H1 (cell line): Measurements from ENCODE around the gene FAIM2. TPM values are rescaled to one million over a fixed set of nuclear protein-coding genes. Genes with fewer than 3 reads are reported as not detected.

Experiments used
- CTCF ChIA-PET: fragments of 300-600 bp; sonication (Branson Sonifier 250); formaldehyde crosslinking; loops from one replicate; lab custom pipeline; 2021; ENCODE audit not compliant: partially characterized antibody; lab: Charles Lee
- POLR2A ChIA-PET: fragments of 300-600 bp; sonication (Branson Sonifier 250); formaldehyde crosslinking; loops from one replicate; lab custom pipeline; 2021; ENCODE audit warnings: inconsistent platforms; ENCODE audit not compliant: partially characterized antibody; lab: Charles Lee
- DNase-seq, 2 experiments: peaks; one replicate each; pipeline versions ENCODE4 v3.0.0 to v3.0.0-alpha.2; 2010 to 2022; ENCODE audit warnings: low spot score in 2 of 2, low read depth in 1 of 2, mixed read lengths in 1 of 2
- FAIRE-seq: peaks from 2 replicates; lab custom pipeline; 2011; peaks lifted over from hg19 to GRCh38; lab: Jason Lieb, UNC
- H2AFZ ChIP-seq: 2 replicates; pipeline ENCODE4 v1.8.1; 2012; ENCODE audit warnings: low read length, inconsistent platforms
- H2AK5ac ChIP-seq: 2 replicates; pipeline ENCODE4 v1.6.1; 2013; ENCODE audit warnings: low read depth, low read length
- H2BK120ac ChIP-seq: replicated peaks from 2 replicates; pipeline ENCODE3; 2013; ENCODE audit warnings: low read depth, low read length, inconsistent platforms
- H2BK12ac ChIP-seq: 2 replicates; pipeline ENCODE4 v1.6.1; 2013; ENCODE audit warnings: low read depth, low read length
- H2BK15ac ChIP-seq: 2 replicates; pipeline ENCODE4 v1.6.1; 2013; ENCODE audit warnings: low read length
- H2BK20ac ChIP-seq: 2 replicates; pipeline ENCODE4 v1.6.1; 2013; ENCODE audit warnings: low read length
- H2BK5ac ChIP-seq: 2 replicates; pipeline ENCODE4 v1.6.1; 2013; ENCODE audit warnings: low read depth, low read length
- H3K14ac ChIP-seq: 2 replicates; pipeline ENCODE4 v1.6.1; 2013; ENCODE audit warnings: inconsistent platforms; ENCODE audit not compliant: insufficient read length
- H3K18ac ChIP-seq: 2 replicates; pipeline ENCODE4 v1.6.1; 2013; ENCODE audit warnings: low read length; ENCODE audit errors: extremely low read depth
- H3K23ac ChIP-seq: 2 replicates; pipeline ENCODE4 v1.6.1; 2013; ENCODE audit warnings: inconsistent platforms; ENCODE audit not compliant: insufficient read length
- H3K23me2 ChIP-seq: 2 replicates; pipeline ENCODE4 v1.6.1; 2013; ENCODE audit warnings: low read depth, low read length
- H3K27ac ChIP-seq: 2 replicates; pipeline ENCODE4 v1.6.1; 2011; ENCODE audit warnings: low read depth, low read length, inconsistent platforms
- H3K27me3 ChIP-seq, 4 experiments: replicated peaks in 1 of 4; 1 replicate in 1 of 4; 2 replicates in 3 of 4; pipeline versions ENCODE4 v1.6.1 to v1.8.1; 2011 to 2013; ENCODE audit warnings: low read length in 3 of 4, mild to moderate bottlenecking in 3 of 4, inconsistent platforms in 2 of 4, mixed read lengths in 2 of 4, moderate library complexity in 1 of 4; ENCODE audit not compliant: control insufficient read depth in 3 of 4, insufficient read depth in 3 of 4; ENCODE audit errors: extremely low read depth in 1 of 4
- H3K36me3 ChIP-seq, 4 experiments: 2 replicates each; pipeline versions ENCODE4 v1.6.1 to v1.8.1; 2011 to 2013; ENCODE audit warnings: mild to moderate bottlenecking in 4 of 4, low read length in 3 of 4, moderate library complexity in 2 of 4, control low read depth in 1 of 4, inconsistent platforms in 1 of 4; ENCODE audit not compliant: insufficient read depth in 4 of 4, control insufficient read depth in 2 of 4
- H3K4ac ChIP-seq: replicated peaks from 2 replicates; pipeline ENCODE3; 2013; ENCODE audit warnings: low read length, low read depth, mixed read lengths, inconsistent platforms; ENCODE audit not compliant: insufficient read length
- H3K4me1 ChIP-seq, 4 experiments: replicated peaks in 1 of 4; 1 replicate in 1 of 4; 2 replicates in 3 of 4; pipeline versions ENCODE4 v1.6.1 to v1.8.1; 2011 to 2013; ENCODE audit warnings: low read length in 3 of 4, inconsistent platforms in 2 of 4, mixed read lengths in 1 of 4; ENCODE audit not compliant: insufficient read depth in 4 of 4, control insufficient read depth in 3 of 4
- H3K4me2 ChIP-seq, 2 experiments: 2 replicates each; pipeline versions ENCODE4 v1.6.1 to v1.8.1; 2011 to 2013; ENCODE audit warnings: low read depth in 2 of 2, low read length in 2 of 2, control low read depth in 1 of 2, inconsistent platforms in 1 of 2, mild to moderate bottlenecking in 1 of 2; ENCODE audit not compliant: insufficient read depth in 1 of 2
- H3K4me3 ChIP-seq, 4 experiments: fragments of 200-600, 300-600 bp in 1 of 4; sonication (generic), shearing (Covaris generic), sonication (Bioruptor Twin) in 1 of 4; 2 replicates each; pipeline versions ENCODE4 v1.5.1 to v1.8.1; 2011 to 2016; ENCODE audit warnings: low read length in 4 of 4, low read depth in 3 of 4, control low read depth in 2 of 4, inconsistent platforms in 2 of 4, mild to moderate bottlenecking in 2 of 4, mixed read lengths in 1 of 4, moderate library complexity in 1 of 4; ENCODE audit not compliant: insufficient read depth in 2 of 4; ENCODE audit errors: extremely low read depth in 1 of 4
- H3K56ac ChIP-seq: replicated peaks from 2 replicates; pipeline ENCODE3; 2013; ENCODE audit warnings: low read depth, mild to moderate bottlenecking, mixed read lengths, low read length, inconsistent platforms; ENCODE audit not compliant: insufficient read length
- H3K79me1 ChIP-seq: 2 replicates; pipeline ENCODE4 v1.6.1; 2013; ENCODE audit warnings: low read depth, low read length, control low read depth
- H3K79me2 ChIP-seq, 2 experiments: 2 replicates each; pipeline versions ENCODE4 v1.6.1 to v1.8.1; 2012 to 2013; ENCODE audit warnings: low read length in 2 of 2, mild to moderate bottlenecking in 2 of 2, inconsistent platforms in 1 of 2; ENCODE audit not compliant: insufficient read depth in 2 of 2, control insufficient read depth in 1 of 2
- H3K9ac ChIP-seq, 4 experiments: replicated peaks in 1 of 4; 1 replicate in 1 of 4; 2 replicates in 3 of 4; pipeline versions ENCODE4 v1.6.1 to v1.8.1; 2011 to 2013; ENCODE audit warnings: low read depth in 3 of 4, low read length in 3 of 4, control low read depth in 2 of 4, mild to moderate bottlenecking in 2 of 4, moderate library complexity in 2 of 4, inconsistent platforms in 1 of 4; ENCODE audit errors: extremely low read depth in 1 of 4
- H3K9me3 ChIP-seq, 2 experiments: 2 replicates each; pipeline versions ENCODE4 v1.6.1 to v1.8.1; 2012 to 2013; ENCODE audit warnings: mild to moderate bottlenecking in 2 of 2, moderate library complexity in 2 of 2, control low read depth in 1 of 2, inconsistent platforms in 1 of 2, low read depth in 1 of 2, low read length in 1 of 2, mixed read lengths in 1 of 2; ENCODE audit not compliant: insufficient read depth in 2 of 2
- H4K20me1 ChIP-seq, 2 experiments: replicated peaks in 1 of 2; 2 replicates each; pipeline versions ENCODE3 to v1.8.1; 2011 to 2013; ENCODE audit warnings: inconsistent platforms in 2 of 2, low read length in 2 of 2, mild to moderate bottlenecking in 1 of 2; ENCODE audit not compliant: insufficient read depth in 2 of 2, control insufficient read depth in 1 of 2
- H4K5ac ChIP-seq: 2 replicates; pipeline ENCODE4 v1.6.1; 2013; ENCODE audit warnings: low read length, low read depth, mixed read lengths, inconsistent platforms; ENCODE audit not compliant: insufficient read length
- H4K8ac ChIP-seq: 2 replicates; pipeline ENCODE4 v1.8.0; 2013; ENCODE audit warnings: mild to moderate bottlenecking, moderate library complexity, low read length, inconsistent platforms; ENCODE audit not compliant: insufficient read depth; ENCODE audit errors: extremely low read depth
- H4K91ac ChIP-seq: replicated peaks from 2 replicates; pipeline ENCODE3; 2013; ENCODE audit warnings: low read length, mixed read lengths, inconsistent platforms; ENCODE audit not compliant: insufficient read length
- CEBPB ChIP-seq: IDR thresholded peaks from 2 replicates; pipeline ENCODE4 v1.6.1; 2012; ENCODE audit warnings: low read depth, low read length
- CTBP2 ChIP-seq: IDR thresholded peaks from 2 replicates; pipeline ENCODE4 v1.7.0; 2011; ENCODE audit warnings: borderline replicate concordance, mild to moderate bottlenecking, moderate library complexity, mixed read lengths, low read length; ENCODE audit not compliant: insufficient read depth, insufficient read length
- GTF2F1 ChIP-seq: IDR thresholded peaks from 2 replicates; pipeline ENCODE4 v1.6.1; 2012; ENCODE audit warnings: low read depth, low read length, improper control_type of control experiment, borderline replicate concordance
- SRF ChIP-seq: IDR thresholded peaks from 2 replicates; pipeline ENCODE4 v1.6.1; 2011; ENCODE audit warnings: mild to moderate bottlenecking, low read depth, low read length, moderate library complexity
- TAF1 ChIP-seq: IDR thresholded peaks from 2 replicates; pipeline ENCODE4 v1.6.1; 2011; ENCODE audit warnings: mild to moderate bottlenecking, low read depth, low read length
- WGBS, 2 experiments: shearing (Covaris generic) in 1 of 2; methylation state at CpG; one replicate each; pipeline versions ENCODE4 v1.1.6 to v1.1.7; 2013 to 2015; ENCODE audit warnings: low lambda C conversion rate in 2 of 2, mixed read lengths in 2 of 2, inconsistent platforms in 1 of 2, low coverage in 1 of 2, missing lambda C conversion rate in 1 of 2; ENCODE audit not compliant: insufficient replicate concordance in 2 of 2, insufficient coverage in 1 of 2, insufficient read length in 1 of 2; ENCODE audit errors: extremely low coverage in 1 of 2, missing lambda C conversion rate in 1 of 2; 5-methylcytosine and 5-hydroxymethylcytosine counted together
- polyA plus RNA-seq, 7 experiments: library from polyadenylated mRNA; depleted of rRNA in 3 of 7; stranded (reverse) in 5 of 7; unstranded in 2 of 7; fragments of >200 nt in 5 of 7; fragments of 200-250 nt in 2 of 7; gene quantifications; 1 replicate in 5 of 7; 2 replicates in 1 of 7; 4 replicates in 1 of 7; pipeline versions ENCODE4 v1.2.1 to v1.2.3, GENCODE V29; 2011 to 2013; ENCODE audit warnings: missing spikeins in 2 of 7, mixed read lengths in 2 of 7
- total RNA-seq: library from RNA; stranded (reverse); fragmentation: NEBNext Ultra II Directional; extraction: Animal tissue kit (Norgen Biotek cat#: 25700); gene quantifications from 2 replicates; pipeline ENCODE4 v1.2.1, GENCODE V29; 2021

FAIM2 gene
- total and polyA plus RNA-seq, 2 of the 8 experiments (the other 6 are each of a cell fraction or from before 2014, with no cell fraction given) = 0.89 to 1.3 TPM

GRCh38 chr12:49901986-49902385, 1.7 kb downstream of the FAIM2 start:
- peaks cover 5% of the 10 kb centered on the region; the same call in 1 of the 2 replicates for H3K23me2 ChIP-seq
- H2AK5ac ChIP-seq = no peak overlapping the region
- H3K4me2 ChIP-seq = no peak overlapping the region
- no peak overlapping the region for H4K8ac ChIP-seq
- no peak overlapping the region for H4K5ac ChIP-seq
- H3K23ac ChIP-seq = no peak overlapping the region
- H4K20me1 ChIP-seq = no peaks in the 10 kb centered on the region
- 0 out of 2 replicates have a peak overlapping the region, but pooled peaks have one; percentile 22 for H2BK12ac ChIP-seq
- POLR2A ChIA-PET = interaction anchor here (1.0 to 1.2 kb wide), 2 partner anchors 33 to 35 kb away, joined by 3 to 5 read pairs; no protein-coding TSS in a partner anchor
- H3K36me3 ChIP-seq = no peaks in the 10 kb centered on the region
- H3K56ac ChIP-seq = no peak overlapping the region
- H3K14ac ChIP-seq = no peak overlapping the region
- WGBS, 2 experiments = 92% methylated on average over 5 of the region's 5 CpGs; no CpG with 5 or more reads in 1 of the 2 experiments
- no peak overlapping the region for H2BK120ac ChIP-seq
- TF ChIP-seq CTBP2 (no peak), SRF (no peak), GTF2F1 (no peak), CEBPB (no peak), TAF1 (no peak)
- no peak overlapping the region for H3K4me3 ChIP-seq
- H3K4ac ChIP-seq = no peak overlapping the region
- no peak overlapping the region for H4K91ac ChIP-seq
- no peak for FAIRE-seq
- CTCF ChIA-PET = interaction anchor here (0.8 to 12.4 kb wide), 14 partner anchors 8 to 102 kb away, joined by 3 to 107 read pairs (median 4); no protein-coding TSS in a partner anchor
- H3K27ac ChIP-seq = no peak overlapping the region
- no peaks in the 10 kb centered on the region for H3K79me2 ChIP-seq
- no peak overlapping the region for H2AFZ ChIP-seq
- DNase-seq = no peak
- H2BK5ac ChIP-seq = no peak overlapping the region
- H3K27me3 ChIP-seq = peaks cover 0 to 19% (median 16%) of the 10 kb centered on the region in 4 experiments; a peak in 5 of 7 replicates
- peaks cover 0 to 9% (median 1%) of the 10 kb centered on the region in 4 experiments; a peak in 5 of 7 replicates for H3K4me1 ChIP-seq
- H3K9me3 ChIP-seq = no peaks in the 10 kb centered on the region
- H3K79me1 ChIP-seq = no peaks in the 10 kb centered on the region
- H3K9ac ChIP-seq = no peak overlapping the region
- H2BK20ac ChIP-seq = 0 out of 2 replicates have a peak overlapping the region, but pooled peaks have one; percentile 48
- peak overlapping the region; percentile 25; the same call in 1 of the 2 replicates for H3K18ac ChIP-seq
- H2BK15ac ChIP-seq = 0 out of 2 replicates have a peak overlapping the region, but pooled peaks have one; percentile 65
